Cerebellar cortex (tissue), 1 donor: ENCODE data around the gene CRY1.
A peak's percentile ranks its signal among the peaks of the same experiment; 100 is the strongest.
"Not testable (repeated sequence)": the region's sequence is repeated elsewhere in the genome, so short reads cannot be mapped to it uniquely, and the experiment has no call there.

Experiments used
- DNase-seq: peaks from one replicate; pipeline ENCODE4 v3.0.0-alpha.2; 2015; ENCODE audit warnings: low spot score

Gene CRY1

GRCh38 chr12:107066691-107067090 is 26.7 kb downstream of the CRY1 start:
- no peak for DNase-seq

GRCh38 chr12:107064687-107065086 is 28.7 kb downstream of the CRY1 start:
- DNase-seq: no peak

GRCh38 chr12:107064243-107064642 is 29.1 kb downstream of the CRY1 start:
- no peak for DNase-seq

- DNase-seq: no peak
These were observed 35.2 kb downstream of the CRY1 start for GRCh38 chr12:107058190-107058589.

GRCh38 chr12:107057071-107057834 is 36.1 kb downstream of the CRY1 start:
- DNase-seq: no peak

- DNase-seq: no peak
These were observed 39.6 kb downstream of the CRY1 start for GRCh38 chr12:107053709-107054108.

- DNase-seq: no peak
These were observed 48.2 kb downstream of the CRY1 start for GRCh38 chr12:107045186-107045585.

- DNase-seq: no peak
These were observed 50.5 kb downstream of the CRY1 start for GRCh38 chr12:107042801-107043200.

- DNase-seq: no peak
These were observed 57.6 kb downstream of the CRY1 start for GRCh38 chr12:107035733-107036132.

GRCh38 chr12:107033758-107034739 is 59.3 kb downstream of the CRY1 start:
- no peak for DNase-seq

GRCh38 chr12:107032266-107032665 is 61.1 kb downstream of the CRY1 start:
- DNase-seq: no peak

GRCh38 chr12:107031061-107031460 is 62.3 kb downstream of the CRY1 start:
- no peak for DNase-seq

- no peak for DNase-seq
These were observed 64.3 kb downstream of the CRY1 start for GRCh38 chr12:107029081-107029480.

GRCh38 chr12:107027636-107028053 is 65.7 kb downstream of the CRY1 start:
- peak; percentile 99 for DNase-seq

GRCh38 chr12:107026806-107027635 is 66.3 kb downstream of the CRY1 start:
- DNase-seq: no peak

GRCh38 chr12:107026356-107026755 is 67.0 kb downstream of the CRY1 start:
- not testable (repeated sequence) for DNase-seq

GRCh38 chr12:107025671-107026070 is 67.7 kb downstream of the CRY1 start:
- DNase-seq: no peak

- no peak for DNase-seq
These were observed 73.8 kb downstream of the CRY1 start for GRCh38 chr12:107019546-107019945.

GRCh38 chr12:107017042-107017441 is 76.3 kb downstream of the CRY1 start:
- no peak for DNase-seq

GRCh38 chr12:107014055-107014454 is 79.3 kb downstream of the CRY1 start:
- peak; percentile 62 for DNase-seq

- DNase-seq: no peak
These were observed 80.5 kb downstream of the CRY1 start for GRCh38 chr12:107012736-107013425.
